GM21619 (cell line): ENCODE measurements around the gene THRB.

ENCODE experiments used
- ATAC-seq: cut with Tn5 transposase; IDR thresholded peaks from one replicate; pipeline ENCODE4 v1.9.1; 2021; ENCODE audit not compliant: unreplicated experiment

Gene THRB

GRCh38 chr3:24513463-24513862, 18.8 kb upstream of the THRB start:
- ATAC-seq, result no peak

DNA sequence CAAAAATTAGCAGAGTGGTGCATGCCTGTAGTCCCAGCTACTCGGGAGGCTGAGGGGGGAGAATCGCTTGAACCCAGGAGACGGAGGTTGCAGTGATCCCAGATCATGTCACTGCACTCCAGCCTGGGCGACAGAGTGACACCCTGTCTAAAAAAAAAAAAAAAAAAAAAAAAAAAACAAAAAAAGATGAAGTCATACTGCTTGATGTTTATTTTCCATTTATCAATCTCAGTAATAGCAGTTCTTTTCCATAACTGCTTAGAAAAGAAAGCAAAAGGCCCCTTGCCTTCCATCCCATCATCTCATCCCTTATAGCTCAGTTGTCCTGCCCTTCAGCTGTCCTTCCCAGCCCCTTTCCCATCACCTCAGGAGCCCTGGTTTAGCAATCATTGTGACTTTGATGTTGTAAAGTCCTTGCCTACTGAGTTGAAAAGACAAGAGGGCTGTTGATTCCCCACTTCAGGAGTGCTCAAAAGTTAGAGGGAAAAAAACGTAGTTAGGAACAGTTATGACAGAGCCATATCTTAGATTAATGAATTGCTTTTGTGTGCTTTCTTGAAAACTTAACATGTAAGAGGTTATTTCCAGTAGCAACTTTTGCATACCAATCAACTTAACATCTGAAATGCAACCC, 18.0 kb upstream of the THRB start:
- no peak for ATAC-seq

GRCh38 chr3:24510030-24510648, 15.5 kb upstream of the THRB start:
- ATAC-seq, result no peak

- ATAC-seq, result no peak
Measured at GRCh38 chr3:24508423-24508839, 13.8 kb upstream of the THRB start.

DNA sequence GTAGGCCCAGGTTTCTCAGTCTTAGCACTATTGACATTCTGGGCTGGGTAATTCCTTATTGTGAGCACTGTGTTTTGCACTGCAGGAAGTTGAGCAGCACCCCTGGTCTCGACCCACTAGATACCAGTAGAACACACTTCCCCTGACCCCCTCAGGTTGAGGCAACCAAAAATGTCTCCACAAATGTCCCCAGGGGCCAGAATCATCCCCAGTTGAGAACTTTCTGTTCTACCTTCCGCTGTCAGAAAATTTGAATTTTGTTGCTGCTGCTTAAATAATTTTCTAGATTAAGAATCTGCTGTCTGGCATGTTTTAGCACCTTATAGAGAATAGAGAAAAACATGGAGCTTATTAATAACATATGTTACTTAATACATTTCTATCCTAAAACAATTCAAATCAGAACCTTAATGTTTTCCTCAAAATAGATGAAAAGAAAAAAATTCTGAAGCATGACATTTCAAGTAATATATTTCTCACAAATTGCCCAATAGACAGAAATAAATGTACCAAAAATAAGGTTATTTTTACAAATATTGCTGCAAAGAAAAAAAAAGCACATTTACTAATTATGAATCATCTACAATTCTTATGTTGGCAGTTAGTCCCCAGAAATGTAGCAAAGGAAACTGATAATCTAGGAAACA, 13.2 kb upstream of the THRB start:
- no peak for ATAC-seq

DNA sequence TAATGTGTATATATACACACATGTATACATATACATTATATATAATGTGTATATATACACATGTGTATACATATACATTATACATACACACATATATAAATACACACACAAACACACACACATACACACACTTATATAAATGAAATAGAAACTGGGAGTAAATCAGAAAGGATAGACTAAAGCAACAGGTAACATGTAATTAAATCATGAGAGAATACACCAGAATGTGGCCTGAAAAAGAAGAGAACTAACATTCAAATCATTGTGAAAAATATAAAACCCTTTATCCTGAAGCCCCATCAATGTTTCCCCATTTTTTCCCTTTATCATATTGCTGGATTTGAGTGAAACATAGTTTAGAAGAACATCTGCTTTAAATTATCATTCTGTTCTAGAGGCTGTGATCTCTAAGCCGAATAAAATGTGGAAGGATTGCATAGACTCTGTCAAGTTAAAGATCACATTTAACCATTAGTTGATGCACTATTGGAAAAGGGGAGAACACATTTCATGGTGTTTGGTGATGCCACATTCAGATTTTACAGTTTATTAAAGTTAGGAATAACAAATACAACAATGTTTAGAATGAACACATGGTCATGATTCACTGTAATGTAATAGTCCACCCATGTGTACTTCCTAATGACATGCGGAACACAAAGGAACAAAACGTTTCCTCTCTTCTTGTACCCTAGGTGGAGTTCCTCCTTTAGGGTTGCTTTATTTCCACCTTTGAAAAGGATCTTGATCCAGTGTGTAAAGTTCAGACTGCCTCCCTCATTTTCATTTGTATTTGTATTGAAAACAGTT, 12.5 kb upstream of the THRB start:
- ATAC-seq, result no peak

DNA sequence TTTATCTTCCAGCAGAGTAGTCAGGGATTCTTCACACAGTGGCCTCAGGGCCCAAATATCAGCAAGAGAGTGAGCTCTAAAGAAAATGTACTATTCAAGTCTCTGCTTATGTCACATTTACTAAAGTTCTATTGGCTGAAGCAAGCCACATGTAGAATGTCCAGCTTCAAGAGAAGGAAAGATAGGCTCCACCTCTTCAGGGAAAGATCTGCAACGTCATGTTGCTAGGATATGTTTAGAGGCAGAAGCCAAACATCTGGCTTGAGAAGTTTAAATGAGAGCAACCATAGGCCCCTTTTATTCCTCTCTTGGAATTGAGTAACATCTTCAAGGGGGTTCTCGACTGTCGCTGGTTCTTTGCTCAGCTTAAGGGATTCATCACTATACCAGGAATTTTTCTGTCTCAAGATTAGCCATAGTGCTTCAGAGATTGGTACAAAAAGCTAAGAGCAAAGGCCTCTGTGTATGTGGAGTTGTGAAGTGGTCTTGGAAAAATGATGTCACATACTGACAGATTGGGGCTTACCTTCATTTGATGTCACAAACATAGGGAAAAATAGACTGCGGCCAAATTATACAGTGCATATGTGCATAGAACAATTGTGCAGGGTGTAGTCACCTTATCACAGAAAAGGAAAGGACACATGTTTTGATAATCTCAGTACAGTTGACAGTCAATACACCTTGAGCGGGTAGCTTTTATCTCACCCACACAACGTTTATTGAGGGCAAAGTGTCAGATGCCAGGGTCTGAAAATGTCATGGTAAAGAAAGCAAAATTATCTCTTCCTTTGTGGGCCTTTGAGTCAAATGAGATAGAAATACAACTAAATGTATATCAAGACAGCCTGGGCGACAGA, 11.3 kb upstream of the THRB start:
- ATAC-seq, result no peak

DNA sequence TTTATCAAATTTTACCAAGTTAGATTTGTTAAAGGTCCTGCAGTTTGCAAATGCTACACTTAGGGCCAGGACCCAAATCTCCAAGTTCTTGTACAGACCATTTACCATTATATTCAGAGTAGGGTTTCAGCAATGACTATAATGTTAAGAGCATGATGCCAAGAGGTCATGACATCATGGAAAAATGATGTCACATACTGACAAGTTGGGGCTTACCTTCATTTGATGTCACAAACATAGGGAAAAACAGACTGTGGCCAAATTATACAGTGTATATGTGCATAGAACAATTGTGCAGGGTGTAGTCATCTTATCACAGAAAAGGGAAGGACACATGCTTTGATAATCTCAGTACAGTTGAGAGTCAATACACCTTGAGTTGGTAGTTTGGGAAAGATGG, 10.1 kb upstream of the THRB start:
- ATAC-seq, result no peak

DNA sequence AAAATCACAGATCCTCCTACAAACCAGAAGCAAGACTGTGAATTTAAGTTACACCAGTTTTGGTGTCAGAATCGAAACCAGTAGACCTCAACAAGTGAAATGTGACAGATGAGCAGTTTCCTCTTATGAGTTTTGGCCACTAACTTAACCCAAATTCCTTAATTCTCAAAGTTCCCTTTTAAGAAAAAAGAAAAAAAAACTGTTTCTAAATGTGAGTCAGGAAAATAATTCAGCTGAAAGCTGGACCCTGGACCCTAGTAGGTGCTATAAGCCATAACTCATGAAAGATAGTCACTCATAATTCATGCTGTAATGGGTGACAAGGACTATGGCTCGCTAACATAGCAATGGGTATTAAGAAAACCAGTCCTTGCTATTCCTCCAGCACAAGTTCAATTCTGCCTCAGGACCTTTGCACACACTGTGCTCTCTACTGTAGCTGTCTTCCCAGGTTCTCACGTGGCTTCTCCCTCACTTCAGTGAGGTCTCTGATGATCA, 9.0 kb upstream of the THRB start:
- ATAC-seq, result peak; percentile 89

- ATAC-seq, result no peak
Measured at GRCh38 chr3:24502690-24503089, 8.0 kb upstream of the THRB start.

GRCh38 chr3:24500806-24501205, 6.2 kb upstream of the THRB start:
- ATAC-seq, result no peak

DNA sequence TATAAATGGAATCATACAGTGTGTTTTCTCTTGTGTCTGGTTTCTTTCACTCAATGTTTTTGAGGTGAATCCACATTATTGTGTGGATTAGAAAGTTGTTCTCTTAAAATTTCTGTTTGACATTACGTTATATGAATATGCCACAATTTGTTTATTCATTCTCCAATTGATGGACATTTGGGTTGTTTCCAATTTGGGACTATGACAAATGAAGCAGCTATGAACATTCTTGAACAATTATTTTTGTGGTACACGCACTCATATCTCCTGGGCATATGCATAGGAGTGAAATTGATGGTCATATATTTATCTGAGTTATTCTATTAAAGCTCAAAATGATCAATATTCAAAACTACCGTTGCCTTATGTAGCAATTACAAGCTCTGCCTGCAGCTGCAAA, 5.3 kb upstream of the THRB start:
- ATAC-seq, result no peak

- no peak for ATAC-seq
Measured at GRCh38 chr3:24498796-24499195, 4.1 kb upstream of the THRB start.

DNA sequence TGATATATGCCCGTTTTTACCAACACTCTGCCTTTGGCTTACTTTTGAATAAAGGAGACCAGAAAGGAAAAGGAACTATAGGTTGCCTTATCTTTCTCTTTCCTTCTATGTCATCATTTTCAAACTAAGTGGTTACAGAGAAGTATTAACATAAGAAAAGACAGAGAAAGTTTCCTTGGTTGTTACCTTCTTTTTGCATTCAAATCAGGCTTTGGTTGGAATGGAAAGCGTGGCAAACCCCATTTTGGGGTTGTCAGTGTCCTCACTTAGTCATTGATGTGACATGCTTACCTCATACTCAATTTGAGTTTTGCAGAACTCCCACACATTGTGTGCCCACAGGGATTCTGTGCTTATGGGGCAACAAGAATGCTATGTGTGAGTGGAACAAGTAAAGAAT, 3.7 kb upstream of the THRB start:
- no peak for ATAC-seq

DNA sequence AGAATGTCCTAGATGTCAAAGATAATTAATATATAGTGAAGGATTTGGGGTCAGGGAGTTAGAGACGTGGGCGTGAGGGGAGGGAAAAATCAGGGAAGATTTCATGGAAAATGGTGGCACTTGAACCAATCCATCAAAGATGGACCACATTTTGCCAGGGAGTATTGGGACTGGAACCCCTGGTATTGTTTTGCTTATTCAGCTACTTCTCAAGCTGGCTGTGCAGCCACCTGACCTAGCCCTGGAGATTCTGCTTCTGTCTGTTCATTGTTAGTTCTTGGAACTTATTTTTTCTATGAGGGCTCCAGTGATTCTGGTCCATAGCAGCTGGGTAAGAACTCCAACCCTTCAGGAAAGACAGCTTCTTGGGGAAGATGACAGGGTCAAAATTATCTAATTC, 3.3 kb upstream of the THRB start:
- no peak for ATAC-seq

DNA sequence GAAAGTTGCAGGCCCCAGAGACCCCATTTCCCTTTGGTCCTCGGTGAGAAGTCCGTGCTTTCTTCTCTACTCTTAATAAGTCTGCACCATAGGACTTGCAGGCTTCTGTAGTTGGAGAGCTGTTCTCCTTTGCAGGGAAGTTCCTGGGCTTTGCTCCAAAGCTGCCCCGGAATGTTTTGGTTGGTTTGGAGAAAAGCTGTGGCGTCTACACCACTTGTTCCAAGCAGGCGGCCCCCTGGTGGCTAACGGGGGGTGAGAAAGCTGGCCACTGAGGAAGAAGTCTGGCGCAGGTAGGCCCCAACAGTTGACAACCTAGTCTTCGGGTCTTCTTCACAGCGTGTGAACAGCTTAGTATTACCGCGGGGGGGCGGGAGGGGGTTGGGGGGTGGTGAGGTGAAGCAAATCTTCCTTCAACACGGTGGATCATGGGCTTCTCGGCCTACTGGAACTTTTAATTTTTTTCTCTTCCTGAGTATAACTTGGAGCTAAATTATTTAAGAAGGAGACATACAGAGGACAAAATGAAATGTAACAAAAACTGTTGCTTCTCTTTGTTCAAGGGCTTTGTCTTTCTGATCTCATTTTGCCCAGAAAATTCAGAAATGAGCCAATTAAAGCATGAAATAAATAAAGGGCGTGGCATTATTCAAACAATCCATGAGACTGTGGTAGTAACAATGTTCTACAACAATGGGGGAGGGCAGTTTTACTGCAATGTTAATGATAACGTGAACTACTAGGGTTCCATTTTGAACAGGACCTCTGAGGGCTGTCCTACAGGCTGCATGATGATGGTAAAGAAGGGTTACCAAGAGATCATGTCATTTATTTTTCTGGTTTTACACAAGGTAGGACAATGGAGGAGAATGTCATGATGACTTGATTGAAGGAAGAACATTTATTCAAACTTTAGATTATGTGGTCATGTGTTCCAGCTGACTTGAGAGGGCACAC, 2.2 kb upstream of the THRB start:
- no peak for ATAC-seq

GRCh38 chr3:24495326-24495994, 810 bp upstream of the THRB start:
- ATAC-seq, result no peak

- no peak for ATAC-seq
Measured at GRCh38 chr3:24493746-24494617, 668 bp downstream of the THRB start.
